BJ (cell line): ENCODE measurements around the gene B3GAT1. TPM values are rescaled to one million over a fixed set of nuclear protein-coding genes. Genes with fewer than 3 reads are reported as not detected.
"Not testable (repeated sequence)": the region's sequence is repeated elsewhere in the genome, so short reads cannot be mapped to it uniquely, and the experiment has no call there.

Experiments used
- CTCF ChIA-PET: fragments of 350-600 bp; formaldehyde crosslinking; extraction: SDS; loops from one replicate; lab custom pipeline; 2021; ENCODE audit warnings: antibody characterized with exemption, inconsistent platforms; lab: Yijun Ruan, JAX
- POLR2A ChIA-PET: fragments of 300-600 bp; sonication (Branson Sonifier 250); formaldehyde crosslinking; extraction: SDS; loops from one replicate; lab custom pipeline; 2021; ENCODE audit warnings: antibody characterized with exemption; lab: Charles Lee
- DNase-seq: peaks from one replicate; pipeline ENCODE4 v3.0.0-alpha.2; 2011; ENCODE audit warnings: low read depth
- H3K27me3 ChIP-seq: 2 replicates; pipeline ENCODE4 v1.6.0; 2011; ENCODE audit warnings: low read length; ENCODE audit not compliant: control insufficient read depth, insufficient read depth
- H3K36me3 ChIP-seq: 2 replicates; pipeline ENCODE4 v1.5.1; 2011; ENCODE audit warnings: low read length; ENCODE audit not compliant: control insufficient read depth, insufficient read depth
- H3K4me3 ChIP-seq: 2 replicates; pipeline ENCODE4 v1.5.1; 2011; ENCODE audit warnings: low read depth, mild to moderate bottlenecking, control low read depth, low read length
- polyA plus RNA-seq: library from polyadenylated mRNA; depleted of rRNA; stranded (reverse); fragments of >200 nt; gene quantifications from 2 replicates; pipeline ENCODE4 v1.2.3, GENCODE V29; 2011
- TF ChIP-seq, protein P1 (sequence below): IDR thresholded peaks from 2 replicates; pipeline ENCODE4 v1.5.1; 2011; ENCODE audit warnings: low read depth, mild to moderate bottlenecking, control low read depth, inconsistent platforms, low read length, moderate library complexity; ENCODE audit not compliant: insufficient read depth

The B3GAT1 gene
- polyA plus RNA-seq, 1 experiment: not detected

DNA sequence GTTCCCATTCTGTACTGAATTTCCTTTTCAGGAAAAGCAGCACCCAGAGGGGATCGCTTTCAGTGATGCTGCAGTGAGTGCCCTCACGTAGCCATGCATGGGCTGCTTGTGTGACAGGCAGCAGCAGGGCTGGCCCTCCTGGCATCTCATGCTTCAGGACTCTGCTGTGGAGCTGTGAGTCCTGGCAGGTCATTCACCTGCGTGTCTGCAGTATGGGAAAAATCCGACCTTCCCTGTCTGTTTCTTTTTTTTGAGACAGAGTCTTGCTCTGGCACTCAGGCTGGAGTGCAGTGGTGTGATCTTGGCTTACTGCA lies 66.8 kb downstream of the B3GAT1 start:
- POLR2A ChIA-PET: no interaction called here
- Histone ChIP-seq H3K36me3 (no peaks in the 10 kb centered on the region), H3K4me3 (no peak overlapping the region), H3K27me3 (no peaks in the 10 kb centered on the region)
- TF ChIP-seq, protein P1, sequence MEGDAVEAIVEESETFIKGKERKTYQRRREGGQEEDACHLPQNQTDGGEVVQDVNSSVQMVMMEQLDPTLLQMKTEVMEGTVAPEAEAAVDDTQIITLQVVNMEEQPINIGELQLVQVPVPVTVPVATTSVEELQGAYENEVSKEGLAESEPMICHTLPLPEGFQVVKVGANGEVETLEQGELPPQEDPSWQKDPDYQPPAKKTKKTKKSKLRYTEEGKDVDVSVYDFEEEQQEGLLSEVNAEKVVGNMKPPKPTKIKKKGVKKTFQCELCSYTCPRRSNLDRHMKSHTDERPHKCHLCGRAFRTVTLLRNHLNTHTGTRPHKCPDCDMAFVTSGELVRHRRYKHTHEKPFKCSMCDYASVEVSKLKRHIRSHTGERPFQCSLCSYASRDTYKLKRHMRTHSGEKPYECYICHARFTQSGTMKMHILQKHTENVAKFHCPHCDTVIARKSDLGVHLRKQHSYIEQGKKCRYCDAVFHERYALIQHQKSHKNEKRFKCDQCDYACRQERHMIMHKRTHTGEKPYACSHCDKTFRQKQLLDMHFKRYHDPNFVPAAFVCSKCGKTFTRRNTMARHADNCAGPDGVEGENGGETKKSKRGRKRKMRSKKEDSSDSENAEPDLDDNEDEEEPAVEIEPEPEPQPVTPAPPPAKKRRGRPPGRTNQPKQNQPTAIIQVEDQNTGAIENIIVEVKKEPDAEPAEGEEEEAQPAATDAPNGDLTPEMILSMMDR: no peak
- CTCF ChIA-PET: interaction anchor here (0.8 kb wide), 1 partner anchor 11 kb away, joined by 3 read pairs; no protein-coding TSS in a partner anchor
- DNase-seq: no peak

DNA sequence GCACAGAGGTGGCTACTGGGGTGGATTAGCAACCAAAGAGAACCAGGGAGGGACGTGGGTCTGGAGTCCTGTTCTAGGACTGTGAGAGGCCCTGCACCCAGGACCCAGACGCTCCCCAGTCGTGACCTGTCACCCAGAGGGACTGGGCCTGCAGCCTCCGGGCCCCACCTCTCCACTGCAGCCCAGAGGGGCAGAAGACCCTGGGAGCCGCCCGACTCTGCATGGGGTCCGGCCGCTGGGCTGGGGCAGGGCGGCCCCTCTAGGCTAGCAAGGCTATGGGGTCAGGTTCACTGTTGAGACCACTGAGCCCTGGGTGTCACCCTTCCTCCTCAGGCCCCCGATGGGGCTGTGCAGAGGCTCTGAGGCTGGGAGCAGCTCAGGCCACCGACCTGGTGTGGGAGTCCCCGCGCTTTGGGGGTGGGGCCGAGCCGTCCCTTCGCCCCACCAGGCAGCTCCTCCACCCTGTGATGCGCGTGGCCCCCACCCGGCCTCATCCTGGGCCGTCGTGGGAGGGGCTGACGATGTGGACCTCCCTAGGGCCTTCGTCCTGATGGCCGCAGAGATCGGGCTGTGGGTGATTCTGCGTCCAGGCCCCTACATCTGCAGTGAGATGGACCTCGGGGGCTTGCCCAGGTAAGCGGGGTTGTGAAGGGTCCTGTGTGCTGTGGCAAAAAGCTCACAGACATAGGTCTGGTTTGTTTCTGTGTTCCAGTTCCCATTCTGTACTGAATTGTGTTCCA lies 67.4 kb downstream of the B3GAT1 start:
- not testable (repeated sequence) for H3K27me3 ChIP-seq

DNA sequence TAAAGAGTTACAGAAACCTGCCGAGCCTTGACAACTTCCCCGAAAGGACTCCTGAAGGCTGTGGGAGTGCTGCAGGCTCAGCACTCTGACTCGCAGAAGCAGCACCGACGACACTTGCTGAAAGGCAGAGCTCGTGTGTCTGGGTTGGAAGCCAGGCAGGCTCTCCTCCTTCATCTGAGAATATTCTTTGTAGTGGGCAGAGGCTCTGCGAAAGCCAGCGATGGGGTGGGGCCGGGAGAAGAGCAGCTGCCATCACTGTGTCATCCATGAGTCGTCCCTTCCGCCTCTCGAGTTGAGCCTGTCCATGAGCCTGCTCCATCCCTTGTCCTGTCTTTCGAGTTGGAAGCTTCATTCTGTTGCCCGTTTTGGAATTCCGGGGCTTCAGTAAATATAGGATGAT lies 68.4 kb downstream of the B3GAT1 start:
- ChIA-PET CTCF (no interaction called here), POLR2A (no interaction called here)
- DNase-seq: no peak
- no peaks in the 10 kb centered on the region for H3K36me3 ChIP-seq
- no peaks in the 10 kb centered on the region for H3K27me3 ChIP-seq
- H3K4me3 ChIP-seq: no peak overlapping the region
- TF ChIP-seq, protein P1: no peak

More for the DNA sequence above, 67.4 kb downstream of the B3GAT1 start:
- CTCF ChIA-PET: interaction anchor here (0.8 kb wide), 1 partner anchor 11 kb away, joined by 3 read pairs; no protein-coding TSS in a partner anchor
- H3K36me3 ChIP-seq, POLR2A ChIA-PET, H3K4me3 ChIP-seq, DNase-seq: not testable (repeated sequence)

DNA sequence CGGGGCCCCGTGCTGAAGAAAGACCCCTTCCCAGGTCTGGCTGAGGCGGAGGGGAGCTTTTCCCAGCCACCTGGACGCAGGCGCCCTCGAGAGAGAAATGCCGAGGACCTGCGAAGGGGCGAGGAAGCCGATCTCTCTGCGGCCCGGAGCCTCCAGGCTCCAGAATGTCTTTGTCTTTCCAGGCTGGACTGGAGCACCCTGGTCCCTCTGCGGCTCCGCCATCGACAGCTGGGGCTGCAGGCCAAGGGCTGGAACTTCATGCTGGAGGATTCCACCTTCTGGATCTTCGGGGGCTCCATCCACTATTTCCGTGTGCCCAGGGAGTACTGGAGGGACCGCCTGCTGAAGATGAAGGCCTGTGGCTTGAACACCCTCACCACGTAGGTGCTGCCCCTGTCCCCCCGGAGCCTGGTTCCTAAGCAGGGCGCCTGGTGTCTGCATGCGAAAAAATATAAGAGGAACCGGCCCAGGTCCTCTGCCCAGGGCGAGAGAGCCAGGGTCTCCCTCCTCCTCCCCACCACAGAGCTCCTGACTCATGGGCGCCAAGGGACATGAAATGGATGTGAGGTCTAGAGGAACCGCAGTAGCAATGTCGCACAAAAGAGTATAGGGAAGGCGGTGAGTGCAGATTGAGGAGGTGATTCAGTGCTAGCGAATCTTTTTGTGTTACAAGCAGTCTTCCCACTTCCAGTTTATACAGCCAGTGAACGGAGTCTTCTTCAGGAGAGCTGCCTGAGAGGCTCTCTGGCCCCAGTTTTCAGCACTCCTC lies 69.3 kb downstream of the B3GAT1 start:
- DNase-seq: no peak
- Histone ChIP-seq H3K4me3 (no peak overlapping the region), H3K36me3 (no peaks in the 10 kb centered on the region), H3K27me3 (no peaks in the 10 kb centered on the region)
- ChIA-PET CTCF (no interaction called here), POLR2A (no interaction called here)
- TF ChIP-seq, protein P1: no peak

DNA sequence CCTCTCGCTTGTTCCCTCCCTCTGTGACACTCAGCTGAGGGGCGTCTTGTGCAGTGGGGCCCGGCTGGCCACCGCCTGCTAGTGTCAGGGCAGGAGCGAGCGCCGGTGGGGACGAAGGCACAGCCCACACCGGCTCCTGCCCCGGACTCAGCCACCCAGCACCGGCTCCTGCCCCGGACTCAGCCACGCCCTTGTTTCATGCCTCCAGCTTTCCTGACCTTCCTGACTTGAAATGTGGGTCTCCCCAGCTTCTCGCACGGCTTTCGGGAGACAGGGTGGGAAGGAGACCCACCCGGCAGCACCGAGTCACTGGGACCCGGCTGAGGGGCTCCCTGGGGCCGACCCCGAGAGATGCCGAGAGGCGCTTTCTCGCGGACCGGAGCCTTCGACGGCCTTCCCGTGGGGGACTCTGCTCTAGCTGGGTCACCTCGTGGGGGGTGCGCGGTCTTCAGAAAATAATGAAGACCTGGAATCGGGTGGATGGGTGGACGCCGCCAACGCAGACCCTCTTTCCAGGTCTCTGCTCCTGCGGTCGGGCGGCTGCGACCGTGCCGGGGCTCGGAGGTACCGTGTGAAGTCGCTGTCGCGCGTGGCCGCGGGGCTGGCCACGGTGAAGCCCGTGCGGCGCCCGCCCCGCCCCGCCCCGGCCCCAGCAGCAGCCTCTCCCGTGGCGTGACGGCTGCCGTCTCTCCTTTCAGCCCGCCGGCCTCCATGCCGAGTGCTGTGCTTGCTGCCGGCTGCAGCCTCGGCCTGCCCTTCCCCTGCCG lies 70.1 kb downstream of the B3GAT1 start:
- ChIA-PET CTCF (interaction anchor here (0.6 kb wide), 1 partner anchor 292 kb away, joined by 3 read pairs; no protein-coding TSS in a partner anchor), POLR2A (no interaction called here)
- Histone ChIP-seq H3K36me3 (no peaks in the 10 kb centered on the region), H3K27me3 (no peaks in the 10 kb centered on the region), H3K4me3 (no peak overlapping the region)
- TF ChIP-seq, protein P1: no peak
- no peak for DNase-seq
